GM20431 (cell line): Measurements from ENCODE around the gene ACSS1.

Experiments
- in situ Hi-C: fragments of 300-500 bp; cut with MseI, MboI; formaldehyde crosslinking; loops from one replicate; pipeline ENCODE4 v1.15.0; 2020; ENCODE audit warnings: low sequenced_read_pairs; ENCODE audit not compliant: unreplicated experiment

The ACSS1 gene

DNA sequence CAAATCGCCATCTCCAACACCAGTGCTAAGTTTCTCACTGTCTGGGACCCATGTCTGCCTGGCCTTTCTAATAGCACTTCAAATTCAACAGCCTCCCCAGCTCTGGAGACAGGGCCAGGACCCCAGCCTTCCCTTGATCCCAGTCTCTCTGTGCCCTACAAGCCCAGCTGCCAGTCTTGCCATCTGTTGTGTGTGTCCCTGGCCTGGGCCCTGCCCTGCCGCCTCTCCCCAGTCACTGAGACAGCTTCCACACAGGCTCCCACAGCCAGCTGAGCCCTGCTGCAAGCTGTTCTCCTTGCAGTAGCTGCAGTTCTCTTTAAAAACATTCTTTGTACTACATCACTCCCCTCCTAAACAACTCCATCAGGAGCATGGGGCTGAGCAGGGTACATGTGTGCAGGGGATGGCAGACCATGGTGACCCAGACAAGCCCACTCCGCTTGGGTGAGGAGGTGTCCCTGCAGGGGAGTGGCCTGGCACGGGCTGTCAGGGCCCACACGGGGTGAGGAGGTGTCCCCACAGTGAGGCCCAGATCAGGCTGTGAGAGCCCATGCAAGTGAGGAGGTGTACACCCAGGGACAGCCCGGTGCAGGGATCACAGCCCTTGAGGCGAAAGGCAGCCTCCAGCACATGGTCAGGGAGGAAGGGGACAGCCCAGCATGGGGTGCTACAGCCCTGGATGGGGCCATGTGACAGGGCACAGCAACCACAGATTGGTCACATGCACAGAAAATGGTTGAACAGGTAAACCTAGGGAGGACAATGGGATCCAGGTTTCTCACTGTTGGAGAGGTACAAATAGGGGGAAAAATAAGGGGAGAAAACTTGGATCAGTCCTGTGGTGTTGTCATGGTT is 92.6 kb downstream of the ACSS1 start:
- in situ Hi-C loops, result no loop called here

DNA sequence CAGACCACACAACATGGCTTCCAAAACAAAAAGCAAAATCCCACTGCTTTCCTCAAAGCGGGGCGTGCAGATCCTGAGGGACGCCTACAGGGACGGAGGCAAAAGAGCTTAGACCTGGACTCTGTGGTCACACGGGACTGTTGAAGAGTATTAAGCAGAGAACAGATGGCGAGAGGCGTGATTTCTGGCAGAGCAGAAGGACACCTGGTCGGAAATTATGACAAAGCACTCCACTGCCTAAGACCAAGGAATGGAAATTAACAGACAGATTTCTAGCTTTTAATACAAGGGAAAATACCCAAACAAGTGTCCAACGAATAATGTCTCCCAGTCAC is 93.5 kb downstream of the ACSS1 start:
- in situ Hi-C loops, result no loop called here

DNA sequence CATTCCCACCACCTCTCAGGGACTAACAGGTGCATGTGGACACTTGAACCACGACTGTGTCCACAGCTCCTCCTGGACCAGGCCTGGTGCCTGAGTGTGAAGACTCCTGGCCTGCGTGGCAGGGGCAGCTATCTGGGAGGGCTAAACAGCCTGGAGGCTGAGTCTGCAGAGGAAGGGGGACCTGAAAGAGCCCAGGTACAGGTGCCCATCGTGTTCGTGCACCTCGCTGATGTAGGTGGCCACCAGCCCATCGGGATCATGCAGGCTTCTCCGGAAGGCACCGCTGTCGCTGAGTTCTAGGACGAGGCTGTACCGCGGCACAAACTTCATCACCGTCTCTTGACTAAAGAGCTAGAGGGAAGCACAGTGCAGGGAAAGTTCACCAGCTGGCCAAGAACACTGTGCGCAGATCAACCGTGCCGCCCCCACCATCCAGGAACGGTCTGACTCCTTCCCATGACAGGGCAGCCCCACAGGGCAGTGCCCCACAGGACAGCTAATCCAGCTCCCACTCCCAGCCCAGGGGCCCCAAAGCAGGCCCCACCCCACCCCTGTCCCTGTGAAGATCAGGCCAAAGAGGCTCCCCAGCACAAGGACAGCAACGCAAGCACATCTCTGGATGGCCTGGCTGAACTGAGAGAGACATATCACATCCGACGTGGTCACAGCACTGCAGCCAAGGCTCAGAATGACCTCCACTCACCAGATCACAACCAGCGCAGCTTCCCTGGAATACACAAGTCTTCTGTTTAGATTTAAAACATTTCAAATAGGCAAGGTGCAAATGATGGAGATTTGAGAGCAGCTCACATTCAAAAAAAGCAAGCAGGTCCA is 94.0 kb downstream of the ACSS1 start:
- in situ Hi-C loops, result no loop called here

DNA sequence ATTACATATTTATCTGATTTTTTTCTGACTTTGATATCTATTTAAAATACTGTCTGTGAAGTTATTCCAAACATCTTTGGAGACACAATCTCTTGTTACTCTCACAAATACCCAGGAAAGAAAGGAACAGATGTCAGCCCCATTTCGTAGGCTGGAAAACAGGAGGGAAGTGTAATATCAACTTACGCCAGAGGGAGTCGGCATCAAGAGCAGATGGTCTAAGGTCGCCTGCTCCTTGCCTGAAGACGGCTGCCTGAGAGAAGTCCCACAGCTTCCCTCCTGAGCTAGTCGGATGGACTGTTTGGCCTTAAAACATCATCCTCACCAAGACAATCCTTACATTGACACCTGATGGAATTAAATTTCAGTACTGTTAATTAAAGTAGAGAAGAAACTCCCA is 95.4 kb downstream of the ACSS1 start:
- in situ Hi-C loops, result no loop called here

DNA sequence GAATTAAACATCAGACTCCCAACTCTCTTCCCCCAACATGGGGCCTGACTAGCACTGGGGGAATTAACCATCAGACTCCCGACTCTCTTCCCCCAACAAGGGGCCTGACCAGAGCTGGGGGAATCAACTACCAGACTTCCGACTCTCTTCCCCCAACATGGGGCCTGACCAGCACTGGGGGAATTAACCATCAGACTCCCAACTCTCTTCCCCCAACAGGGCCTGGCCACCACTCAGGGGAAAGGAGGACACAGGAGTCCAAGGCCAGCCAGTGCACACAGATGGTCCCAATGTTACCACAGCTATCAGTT is 95.8 kb downstream of the ACSS1 start:
- in situ Hi-C loops, result no loop called here

DNA sequence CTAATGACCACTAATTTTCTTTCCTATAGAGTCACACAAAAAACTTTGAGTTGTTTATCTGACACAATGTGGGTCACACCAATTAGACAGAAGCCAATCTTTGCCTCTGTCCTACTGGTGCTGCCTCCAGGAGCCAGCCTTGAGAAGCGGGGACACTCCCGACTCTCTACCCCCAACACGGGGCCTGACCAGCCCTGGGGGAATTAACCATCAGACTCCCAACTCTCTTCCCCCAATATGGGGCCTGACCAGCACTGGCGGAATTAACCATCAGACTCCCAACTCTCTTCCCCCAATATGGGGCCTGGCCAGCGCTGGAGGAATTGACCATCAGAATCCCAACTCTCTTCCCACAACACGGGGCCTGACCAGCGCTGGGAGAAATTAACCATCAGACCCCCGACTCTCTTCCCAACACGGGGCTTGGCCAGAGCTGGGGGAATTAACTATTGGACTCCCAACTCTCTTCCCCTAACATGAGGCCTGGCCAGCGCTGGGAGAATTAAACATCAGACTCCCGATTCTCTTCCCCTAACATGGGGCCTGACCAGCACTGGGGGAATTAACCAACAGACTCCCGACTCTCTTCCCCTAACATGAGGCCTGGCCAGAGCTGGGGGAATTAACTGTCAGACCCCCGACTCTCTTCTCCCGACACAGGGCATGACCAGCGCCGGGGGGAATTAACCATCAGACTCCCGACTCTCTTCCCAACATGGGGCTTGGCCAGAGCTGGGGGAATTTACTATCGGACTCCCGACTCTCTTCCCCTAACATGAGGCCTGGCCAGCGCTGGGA is 96.4 kb downstream of the ACSS1 start:
- in situ Hi-C loops, result no loop called here

DNA sequence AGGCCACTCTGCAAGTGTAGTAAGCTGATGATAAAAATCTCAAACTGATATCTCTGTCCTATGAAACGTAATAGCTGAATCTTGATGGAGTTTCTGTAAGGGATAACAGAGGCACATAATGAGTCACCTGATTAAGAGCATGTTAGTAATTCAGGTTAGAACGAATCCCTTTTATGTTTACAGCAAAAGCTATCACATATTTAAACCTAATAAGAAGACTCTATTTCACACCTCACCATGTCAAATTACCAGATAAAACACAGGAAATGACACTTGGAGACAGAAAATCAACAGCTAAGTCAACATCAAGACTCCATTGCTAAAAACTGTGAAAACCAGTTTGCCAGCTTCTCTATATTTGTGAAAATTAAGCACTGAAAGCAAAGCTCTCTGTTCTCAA is 97.1 kb downstream of the ACSS1 start:
- in situ Hi-C loops, result no loop called here

DNA sequence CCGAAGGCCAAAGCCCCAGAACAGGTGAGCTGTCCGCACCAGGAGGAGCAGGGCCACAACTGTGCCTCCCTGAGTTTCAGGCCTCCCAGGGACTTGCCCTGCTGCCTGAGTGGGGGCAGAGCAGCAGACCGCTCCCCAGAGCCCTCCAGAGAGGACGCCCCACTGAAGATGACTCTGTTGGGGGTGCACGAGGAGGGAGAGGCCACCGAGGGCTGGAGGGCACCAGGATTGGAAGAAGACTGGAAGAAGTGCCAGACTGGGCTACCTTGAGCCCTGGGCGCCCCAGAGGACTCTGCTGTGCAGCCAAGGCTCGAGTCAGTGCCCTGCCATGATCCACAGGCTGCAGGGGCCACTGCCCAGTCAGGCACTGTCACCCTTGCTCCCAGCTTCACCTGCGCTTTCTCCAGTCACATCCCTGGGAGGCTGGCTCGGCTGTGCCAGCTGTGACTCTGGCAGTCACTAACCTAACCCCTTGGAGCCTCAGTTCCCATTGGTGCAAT is 97.6 kb downstream of the ACSS1 start:
- in situ Hi-C loops, result no loop called here

DNA sequence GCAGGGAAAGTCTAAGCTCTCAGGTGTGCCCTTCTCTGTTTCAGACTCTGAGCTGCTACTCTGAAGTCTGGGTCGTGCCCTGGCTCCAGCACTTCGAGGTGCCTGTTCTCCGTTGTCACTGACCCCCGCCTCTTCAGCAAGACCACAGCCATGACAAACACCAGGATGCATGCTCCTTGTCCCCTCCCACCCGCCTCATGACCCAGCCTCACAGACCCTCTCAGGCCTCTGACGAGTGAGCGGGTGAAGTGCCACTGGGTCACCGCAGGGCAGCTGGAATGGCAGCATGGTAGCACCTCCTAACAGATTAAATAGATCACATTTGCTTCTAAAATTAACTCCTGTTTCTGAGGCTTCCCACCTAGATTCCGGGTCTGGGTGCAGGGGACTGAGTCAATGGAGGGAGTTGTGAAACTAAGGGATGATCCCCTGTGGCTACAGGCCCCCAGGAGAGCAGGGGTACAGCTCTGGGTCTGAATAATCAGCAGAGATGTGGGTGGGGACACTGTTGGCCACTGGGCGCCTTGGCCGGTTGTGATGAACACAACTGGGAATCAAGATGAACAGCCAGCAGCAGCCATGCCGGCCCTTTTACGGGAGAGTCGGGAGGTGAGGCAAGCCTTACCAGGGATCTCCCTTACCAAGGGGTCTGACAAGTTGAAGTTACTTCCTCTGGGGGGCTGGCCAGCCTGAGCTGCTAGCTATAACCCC is 98.2 kb downstream of the ACSS1 start:
- in situ Hi-C loops, result no loop called here

DNA sequence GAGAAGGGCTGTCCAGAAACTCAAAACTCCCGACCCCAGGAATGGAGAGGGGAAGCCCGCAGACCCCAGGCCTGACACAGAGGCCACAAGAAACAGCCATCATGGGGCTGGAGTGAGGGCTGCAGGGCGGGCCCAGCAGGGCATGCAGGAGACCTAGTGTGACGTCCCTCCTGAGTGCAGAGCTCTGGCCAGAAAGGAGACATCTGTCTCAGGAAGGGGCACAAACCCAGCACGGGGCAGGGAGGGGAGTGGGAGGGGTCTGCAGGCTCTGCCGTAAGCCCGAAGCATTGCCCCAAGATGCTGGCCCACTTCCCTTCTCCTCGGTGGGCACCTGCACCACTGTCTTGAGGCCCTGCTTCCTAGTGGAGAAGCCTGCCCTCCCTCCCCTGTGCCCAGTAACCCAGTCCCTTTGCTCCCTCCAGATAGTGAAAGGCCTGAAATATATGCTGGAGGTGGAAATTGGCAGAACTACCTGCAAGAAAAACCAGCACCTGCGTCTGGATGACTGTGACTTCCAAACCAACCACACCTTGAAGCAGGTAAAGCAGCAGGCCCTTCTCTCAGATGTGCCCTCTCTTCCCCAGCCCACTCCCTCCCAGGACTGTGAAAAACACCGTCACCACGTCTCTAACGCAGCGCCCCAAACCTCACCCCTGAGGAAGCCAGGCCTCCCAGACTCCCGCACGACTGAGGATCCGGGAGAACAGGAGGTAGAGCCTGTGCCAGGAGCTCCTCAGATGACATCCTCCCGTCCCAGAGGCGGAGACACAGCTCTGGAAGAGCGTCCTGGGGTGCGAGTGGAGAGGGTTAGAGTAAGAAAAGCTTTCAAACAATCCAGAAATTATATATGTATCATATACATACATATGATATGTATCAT is 99.2 kb downstream of the ACSS1 start:
- in situ Hi-C loops, result no loop called here

DNA sequence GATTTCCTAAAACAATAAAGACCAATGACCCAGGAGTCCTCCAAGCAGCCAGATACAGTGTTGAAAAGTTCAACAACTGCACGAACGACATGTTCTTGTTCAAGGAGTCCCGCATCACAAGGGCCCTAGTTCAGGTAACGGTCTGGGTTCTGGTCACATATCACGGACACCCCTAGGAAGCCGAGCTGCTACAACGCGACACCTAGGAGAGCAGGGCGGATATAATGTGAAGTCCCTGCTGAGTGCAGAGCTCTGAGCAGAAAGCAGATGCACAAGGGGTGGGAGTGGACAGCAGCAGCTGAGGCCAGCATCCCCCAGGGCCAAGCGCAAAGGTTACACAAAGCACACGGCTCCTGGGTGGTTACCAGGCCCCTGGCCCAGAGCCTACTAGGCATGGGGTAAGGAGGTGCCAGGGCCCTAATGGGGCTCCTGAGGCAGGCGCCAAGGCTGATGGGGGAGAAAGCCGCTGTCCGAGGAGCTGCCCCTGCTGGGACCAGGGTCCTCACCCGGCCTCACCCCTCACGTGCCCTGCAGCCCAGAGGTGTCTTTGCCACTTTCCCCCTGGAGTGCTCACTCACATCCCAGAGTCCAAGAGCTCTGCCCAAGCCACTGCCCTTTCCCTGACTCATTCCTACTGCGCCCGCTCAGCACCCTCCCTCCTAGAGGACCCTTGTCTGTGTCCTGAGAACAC is 100.5 kb downstream of the ACSS1 start:
- in situ Hi-C loops, result no loop called here
